ENCODE data around the gene NGEF.

GRCh38 chr2:233058717-233059546, 45.9 kb upstream of the NGEF start:
- TF ChIP-seq CTCF (IDR thresholded peaks at IDR 0.05) (no peak), EP300 (IDR thresholded peaks at IDR 0.05) (no peak), POLR2AphosphoS5 (IDR thresholded peaks at IDR 0.05) (no peak), POLR2A (IDR thresholded peaks at IDR 0.05) (no peak)
